ENCODE measurements around the gene SGMS1.
A peak's percentile ranks its signal among the peaks of the same experiment; 100 is the strongest.
"Not testable (repeated sequence)": the region's sequence is repeated elsewhere in the genome, so short reads cannot be mapped to it uniquely, and the experiment has no call there.

SGMS1 gene

GRCh38 chr10:50432211-50433009, 191.3 kb downstream of the SGMS1 start:
- H3K36me3 ChIP-seq (replicated peaks; ENCODE audit: low read depth, low read length): no peaks in the 10 kb centered on the region
- no peaks in the 10 kb centered on the region for H4K20me1 ChIP-seq (ENCODE audit: insufficient read depth, low read length)
- H3K4me1 ChIP-seq (ENCODE audit: low read length): peaks cover 20% of the 10 kb centered on the region
- peak overlapping the region; percentile 98 for H3K4me2 ChIP-seq (ENCODE audit: low read length)
- H3K9ac ChIP-seq (ENCODE audit: low read length): no peak overlapping the region; the same call in 1 of the 2 replicates
- no peaks in the 10 kb centered on the region for H3K27me3 ChIP-seq (ENCODE audit: low read depth, low read length)
- H3K4me3 ChIP-seq (ENCODE audit: low read length): no peak overlapping the region
- TF ChIP-seq EZH2phosphoT487 (IDR thresholded peaks at IDR 0.05; ENCODE audit: low read depth): no peak
- TF ChIP-seq, protein P1, sequence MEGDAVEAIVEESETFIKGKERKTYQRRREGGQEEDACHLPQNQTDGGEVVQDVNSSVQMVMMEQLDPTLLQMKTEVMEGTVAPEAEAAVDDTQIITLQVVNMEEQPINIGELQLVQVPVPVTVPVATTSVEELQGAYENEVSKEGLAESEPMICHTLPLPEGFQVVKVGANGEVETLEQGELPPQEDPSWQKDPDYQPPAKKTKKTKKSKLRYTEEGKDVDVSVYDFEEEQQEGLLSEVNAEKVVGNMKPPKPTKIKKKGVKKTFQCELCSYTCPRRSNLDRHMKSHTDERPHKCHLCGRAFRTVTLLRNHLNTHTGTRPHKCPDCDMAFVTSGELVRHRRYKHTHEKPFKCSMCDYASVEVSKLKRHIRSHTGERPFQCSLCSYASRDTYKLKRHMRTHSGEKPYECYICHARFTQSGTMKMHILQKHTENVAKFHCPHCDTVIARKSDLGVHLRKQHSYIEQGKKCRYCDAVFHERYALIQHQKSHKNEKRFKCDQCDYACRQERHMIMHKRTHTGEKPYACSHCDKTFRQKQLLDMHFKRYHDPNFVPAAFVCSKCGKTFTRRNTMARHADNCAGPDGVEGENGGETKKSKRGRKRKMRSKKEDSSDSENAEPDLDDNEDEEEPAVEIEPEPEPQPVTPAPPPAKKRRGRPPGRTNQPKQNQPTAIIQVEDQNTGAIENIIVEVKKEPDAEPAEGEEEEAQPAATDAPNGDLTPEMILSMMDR (IDR thresholded peaks at IDR 0.05; ENCODE audit: low read depth, low read length): no peak
- H3K9me3 ChIP-seq (ENCODE audit: insufficient read depth, low read length): no peaks in the 10 kb centered on the region
- H2AFZ ChIP-seq (ENCODE audit: low read depth, low read length): no peak overlapping the region
- H3K27ac ChIP-seq (ENCODE audit: low read length): peak overlapping the region; percentile 79
- H3K79me2 ChIP-seq (ENCODE audit: low read length): no peaks in the 10 kb centered on the region

- Histone ChIP-seq H4K20me1 (ENCODE audit: insufficient read depth, low read length) (no peaks in the 10 kb centered on the region), H3K9ac (ENCODE audit: low read length) (peak overlapping the region; percentile 55), H3K9me3 (ENCODE audit: insufficient read depth, low read length) (no peaks in the 10 kb centered on the region), H2AFZ (ENCODE audit: low read depth, low read length) (no peak overlapping the region), H3K4me2 (ENCODE audit: low read length) (peak overlapping the region; percentile 98), H3K4me3 (ENCODE audit: low read length) (peak overlapping the region; percentile 70), H3K27me3 (ENCODE audit: low read depth, low read length) (no peaks in the 10 kb centered on the region), H3K79me2 (ENCODE audit: low read length) (no peaks in the 10 kb centered on the region), H3K36me3 (replicated peaks; ENCODE audit: low read depth, low read length) (no peaks in the 10 kb centered on the region), H3K4me1 (ENCODE audit: low read length) (peaks cover 21% of the 10 kb centered on the region), H3K27ac (ENCODE audit: low read length) (peak overlapping the region; percentile 79)
- TF ChIP-seq EZH2phosphoT487 (IDR thresholded peaks at IDR 0.05; ENCODE audit: low read depth): 0 out of 2 replicates have a peak, but pooled peaks have one; percentile 38
- TF ChIP-seq, protein P1 (IDR thresholded peaks at IDR 0.05; ENCODE audit: low read depth, low read length): no peak
These were observed 192.0 kb downstream of the SGMS1 start for GRCh38 chr10:50431791-50432190.

GRCh38 chr10:50431133-50431532, 192.6 kb downstream of the SGMS1 start:
- peak overlapping the region; percentile 70 for H3K4me3 ChIP-seq (ENCODE audit: low read length)
- H3K36me3 ChIP-seq (replicated peaks; ENCODE audit: low read depth, low read length): no peaks in the 10 kb centered on the region
- H3K4me2 ChIP-seq (ENCODE audit: low read length): peak overlapping the region; percentile 98
- no peaks in the 10 kb centered on the region for H4K20me1 ChIP-seq (ENCODE audit: insufficient read depth, low read length)
- H3K27me3 ChIP-seq (ENCODE audit: low read depth, low read length): no peaks in the 10 kb centered on the region
- no peak for TF ChIP-seq EZH2phosphoT487 (IDR thresholded peaks at IDR 0.05; ENCODE audit: low read depth)
- TF ChIP-seq, protein P1 (IDR thresholded peaks at IDR 0.05; ENCODE audit: low read depth, low read length): no peak
- H3K27ac ChIP-seq (ENCODE audit: low read length): peak overlapping the region; percentile 79
- H3K9me3 ChIP-seq (ENCODE audit: insufficient read depth, low read length): no peaks in the 10 kb centered on the region
- no peaks in the 10 kb centered on the region for H3K79me2 ChIP-seq (ENCODE audit: low read length)
- H3K4me1 ChIP-seq (ENCODE audit: low read length): peaks cover 27% of the 10 kb centered on the region
- H3K9ac ChIP-seq (ENCODE audit: low read length): peak overlapping the region; percentile 55
- no peak overlapping the region for H2AFZ ChIP-seq (ENCODE audit: low read depth, low read length)

DNA sequence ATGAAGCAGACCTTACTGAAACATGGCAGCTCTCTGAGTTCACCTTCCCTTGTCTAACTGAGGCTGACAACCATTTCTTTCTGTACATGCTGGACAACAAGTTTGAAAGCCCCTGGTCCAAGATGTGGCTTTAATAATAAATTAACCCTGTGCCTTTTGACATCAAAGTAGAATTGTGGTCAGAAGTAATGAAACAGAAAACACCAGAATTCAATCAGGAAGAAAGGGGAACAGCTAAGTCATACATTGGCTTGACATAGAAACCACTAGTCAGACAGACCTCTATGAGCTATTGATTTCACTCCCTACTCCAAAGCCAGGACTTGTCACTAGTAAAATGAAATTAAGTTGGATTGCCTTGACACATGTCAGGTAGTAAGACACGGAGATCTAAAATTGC, 197.3 kb downstream of the SGMS1 start:
- Histone ChIP-seq H3K79me2 (ENCODE audit: low read length) (0 out of 2 replicates have a peak, but pooled peaks cover 4% of the 10 kb centered on the region), H3K4me1 (ENCODE audit: low read length) (peaks cover 27% of the 10 kb centered on the region), H3K27ac (ENCODE audit: low read length) (no peak overlapping the region), H3K4me3 (ENCODE audit: low read length) (no peak overlapping the region), H3K9ac (ENCODE audit: low read length) (no peak overlapping the region), H2AFZ (ENCODE audit: low read depth, low read length) (no peak overlapping the region), H3K4me2 (ENCODE audit: low read length) (peak overlapping the region; percentile 16; the same call in 1 of the 2 replicates), H3K27me3 (ENCODE audit: low read depth, low read length) (no peaks in the 10 kb centered on the region), H3K9me3 (ENCODE audit: insufficient read depth, low read length) (no peaks in the 10 kb centered on the region), H4K20me1 (ENCODE audit: insufficient read depth, low read length) (no peaks in the 10 kb centered on the region; the same call in 1 of the 2 replicates), H3K36me3 (replicated peaks; ENCODE audit: low read depth, low read length) (no peaks in the 10 kb centered on the region)
- TF ChIP-seq, protein P1 (IDR thresholded peaks at IDR 0.05; ENCODE audit: low read depth, low read length): no peak
- no peak for TF ChIP-seq EZH2phosphoT487 (IDR thresholded peaks at IDR 0.05; ENCODE audit: low read depth)

- H2AFZ ChIP-seq (ENCODE audit: low read depth, low read length); H3K27me3 ChIP-seq (ENCODE audit: low read depth, low read length); H3K4me2 ChIP-seq (ENCODE audit: low read length); H3K9ac ChIP-seq (ENCODE audit: low read length); H3K36me3 ChIP-seq (replicated peaks; ENCODE audit: low read depth, low read length); H3K9me3 ChIP-seq (ENCODE audit: insufficient read depth, low read length); H3K4me3 ChIP-seq (ENCODE audit: low read length); H4K20me1 ChIP-seq (ENCODE audit: insufficient read depth, low read length); H3K27ac ChIP-seq (ENCODE audit: low read length); H3K79me2 ChIP-seq (ENCODE audit: low read length): not testable (repeated sequence)
- peaks cover 33% of the 10 kb centered on the region for H3K4me1 ChIP-seq (ENCODE audit: low read length)
These were observed 198.5 kb downstream of the SGMS1 start for GRCh38 chr10:50425215-50425614.
